ENCODE data around the gene GSK3A. TPM values are rescaled to one million over a fixed set of nuclear protein-coding genes. Genes with fewer than 3 reads are reported as not detected.

The GSK3A gene
- total RNA-seq, 1 donor from 2014 or later: 52.3 TPM

- peak overlapping the region; percentile 84 for H3K4me3 Mint-ChIP-seq (ENCODE audit: unreplicated experiment)
- H3K36me3 Mint-ChIP-seq (ENCODE audit: unreplicated experiment): peaks cover 17% of the 10 kb centered on the region
- H3K27me3 Mint-ChIP-seq (ENCODE audit: unreplicated experiment): no peaks in the 10 kb centered on the region
- peaks cover 44% of the 10 kb centered on the region for H3K4me1 Mint-ChIP-seq (ENCODE audit: unreplicated experiment)
- DNase-seq (ENCODE audit: extremely low spot score, unreplicated experiment): no peak
- no peak for TF ChIP-seq CTCF (IDR thresholded peaks at IDR 0.05)
- H3K9me3 Mint-ChIP-seq (ENCODE audit: unreplicated experiment): no peaks in the 10 kb centered on the region
- H3K27ac Mint-ChIP-seq (ENCODE audit: unreplicated experiment): peak overlapping the region; percentile 93
These were observed 28.6 kb upstream of the GSK3A start for GRCh38 chr19:42271045-42271419.

GRCh38 chr19:42270346-42271044, 28.1 kb upstream of the GSK3A start:
- H3K27ac Mint-ChIP-seq (ENCODE audit: unreplicated experiment): peak overlapping the region; percentile 93
- DNase-seq (ENCODE audit: extremely low spot score, unreplicated experiment): no peak

GRCh38 chr19:42269478-42270345, 27.3 kb upstream of the GSK3A start:
- Mint-ChIP-seq H3K27ac (ENCODE audit: unreplicated experiment) (peak overlapping the region; percentile 93), H3K4me3 (ENCODE audit: unreplicated experiment) (peak overlapping the region; percentile 84), H3K4me1 (ENCODE audit: unreplicated experiment) (peaks cover 34% of the 10 kb centered on the region)

More at GRCh38 chr19:42270346-42271044, 28.1 kb upstream of the GSK3A start:
- Mint-ChIP-seq H3K4me3 (ENCODE audit: unreplicated experiment) (peak overlapping the region; percentile 84), H3K27me3 (ENCODE audit: unreplicated experiment) (no peaks in the 10 kb centered on the region), H3K4me1 (ENCODE audit: unreplicated experiment) (peaks cover 40% of the 10 kb centered on the region), H3K36me3 (ENCODE audit: unreplicated experiment) (peaks cover 15% of the 10 kb centered on the region), H3K9me3 (ENCODE audit: unreplicated experiment) (no peaks in the 10 kb centered on the region)
- TF ChIP-seq CTCF (IDR thresholded peaks at IDR 0.05): no peak

GRCh38 chr19:42268704-42269477, 26.5 kb upstream of the GSK3A start, which contains the start of gene CIC:
TSS of gene CIC (plus strand) at chr19:42269252. CDS start at chr19:42271784, 2,532 bp downstream.
- TF ChIP-seq CTCF (IDR thresholded peaks at IDR 0.05): no peak
- DNase-seq (ENCODE audit: extremely low spot score, unreplicated experiment): peak; percentile 100
- no peaks in the 10 kb centered on the region for H3K27me3 Mint-ChIP-seq (ENCODE audit: unreplicated experiment)
- H3K4me3 Mint-ChIP-seq (ENCODE audit: unreplicated experiment): peak within 1 kb of the TSS; percentile 84
- H3K4me1 Mint-ChIP-seq (ENCODE audit: unreplicated experiment): peaks cover 30% of the 10 kb centered on the region
- peaks cover 7% of the 10 kb centered on the region for H3K36me3 Mint-ChIP-seq (ENCODE audit: unreplicated experiment)
- H3K9me3 Mint-ChIP-seq (ENCODE audit: unreplicated experiment): no peaks in the 10 kb centered on the region
- peak within 1 kb of the TSS; percentile 93 for H3K27ac Mint-ChIP-seq (ENCODE audit: unreplicated experiment)

More at GRCh38 chr19:42269478-42270345, 27.3 kb upstream of the GSK3A start:
- no peak for TF ChIP-seq CTCF (IDR thresholded peaks at IDR 0.05)
- Mint-ChIP-seq H3K9me3 (ENCODE audit: unreplicated experiment) (no peaks in the 10 kb centered on the region), H3K27me3 (ENCODE audit: unreplicated experiment) (no peaks in the 10 kb centered on the region), H3K36me3 (ENCODE audit: unreplicated experiment) (peaks cover 10% of the 10 kb centered on the region)
- no peak for DNase-seq (ENCODE audit: extremely low spot score, unreplicated experiment)

Data from osteocyte (in vitro differentiated cells).